ENCODE measurements around the gene PRRX2. TPM values are rescaled to one million over a fixed set of nuclear protein-coding genes. Genes with fewer than 3 reads are reported as not detected.

Gene PRRX2
- polyA plus RNA-seq, 3 donors, result 0.85 to 1.00 (median 0.92) TPM

DNA sequence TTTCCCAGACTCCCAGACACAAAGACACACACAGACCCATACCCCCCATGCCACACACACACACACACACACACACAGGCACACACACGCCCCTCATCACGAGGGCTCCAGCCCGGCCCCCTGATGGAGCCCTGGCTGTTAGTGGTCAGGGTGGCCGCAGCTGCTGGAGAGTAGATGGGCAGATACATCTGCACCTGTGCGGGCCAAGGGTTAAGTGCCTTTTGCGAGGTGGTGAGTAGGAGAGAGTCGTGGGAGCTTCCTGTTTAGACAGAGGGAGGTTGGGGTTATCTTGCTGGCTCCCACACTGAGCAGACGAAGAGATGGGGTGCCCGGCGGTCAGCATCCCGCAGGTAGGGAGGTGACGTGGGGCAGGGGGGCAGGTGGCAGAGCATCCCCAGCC, 8.2 kb downstream of the PRRX2 start:
- no peak for DNase-seq (ENCODE audit: low read depth in 3 of 3, low spot score in 2 of 3)

DNA sequence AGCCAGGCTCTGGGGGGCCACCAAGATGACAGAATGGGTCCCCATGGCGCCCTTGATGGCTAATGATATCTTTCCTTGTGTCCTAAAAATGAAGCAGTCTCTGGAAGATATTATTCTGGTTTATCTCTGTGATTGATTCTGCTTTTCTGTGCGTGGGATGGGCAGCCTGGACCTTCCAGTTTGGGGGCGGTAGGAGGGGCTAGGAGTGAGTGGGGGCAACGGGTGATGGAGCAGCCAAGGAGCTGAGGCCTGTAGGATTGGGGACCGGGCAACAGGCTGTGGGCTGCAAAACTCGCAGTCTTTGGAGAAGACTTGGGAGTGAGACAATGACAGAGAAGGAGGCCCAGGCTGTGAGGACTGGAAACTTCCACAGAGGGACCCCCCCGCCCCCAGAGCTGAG, 8.8 kb downstream of the PRRX2 start:
- no peak for DNase-seq (ENCODE audit: low read depth in 3 of 3, low spot score in 2 of 3)

GRCh38 chr9:129675620-129676019, 10.2 kb downstream of the PRRX2 start:
- DNase-seq (ENCODE audit: low read depth in 3 of 3, low spot score in 2 of 3), result no peak

- DNase-seq (ENCODE audit: low read depth in 3 of 3, low spot score in 2 of 3), result no peak
Observed at GRCh38 chr9:129676287-129676686, 10.8 kb downstream of the PRRX2 start.

- DNase-seq (ENCODE audit: low read depth in 3 of 3, low spot score in 2 of 3), result no peak
Observed at GRCh38 chr9:129676975-129677374, 11.5 kb downstream of the PRRX2 start.

- no peak for DNase-seq (ENCODE audit: low read depth in 3 of 3, low spot score in 2 of 3)
Observed at GRCh38 chr9:129677456-129677855, 12.0 kb downstream of the PRRX2 start.

DNA sequence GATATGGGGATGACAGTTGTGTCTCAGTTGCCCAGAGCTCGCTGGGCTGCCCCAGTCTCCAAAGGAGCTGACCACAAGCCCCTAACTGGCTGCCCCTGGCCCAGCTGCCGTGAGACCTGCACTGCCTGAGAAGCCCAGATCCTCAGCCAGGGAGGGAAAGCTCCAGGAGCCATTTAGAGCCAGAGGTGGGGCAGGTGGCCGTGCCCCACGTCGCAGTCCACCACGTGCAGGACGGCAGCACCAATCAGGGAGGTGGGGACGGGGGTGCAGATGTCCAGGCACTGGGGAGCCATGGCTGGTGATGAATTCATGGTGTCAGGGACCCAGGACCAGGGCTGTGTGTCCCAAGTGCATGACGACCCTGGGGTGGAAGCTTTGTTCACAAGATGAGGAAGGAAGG, 13.4 kb downstream of the PRRX2 start:
- no peak for DNase-seq (ENCODE audit: low read depth in 3 of 3, low spot score in 2 of 3)

GRCh38 chr9:129679537-129679936, 14.1 kb downstream of the PRRX2 start:
- no peak for DNase-seq (ENCODE audit: low read depth in 3 of 3, low spot score in 2 of 3)

DNA sequence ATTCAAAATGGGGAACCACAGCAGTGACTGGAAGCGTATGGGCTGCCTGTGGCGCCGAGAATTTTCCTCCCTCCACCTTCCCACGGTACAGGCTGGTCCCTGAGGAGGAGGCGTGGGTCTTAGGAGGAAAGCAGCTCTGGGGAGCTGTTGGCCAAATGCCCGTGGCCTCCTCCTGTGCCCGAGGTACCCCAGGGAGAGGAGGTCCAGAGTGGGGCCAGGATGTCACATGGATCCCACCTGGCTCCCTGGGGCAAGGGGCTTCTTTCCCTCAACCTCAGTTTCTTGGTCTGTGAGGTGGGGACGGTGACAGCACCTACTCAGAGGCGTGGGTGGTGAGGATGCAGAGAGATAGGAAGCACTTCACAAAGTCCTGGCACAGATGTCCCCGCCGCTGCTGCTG, 16.5 kb downstream of the PRRX2 start:
- DNase-seq (ENCODE audit: low read depth in 3 of 3, low spot score in 2 of 3), result no peak

- DNase-seq (ENCODE audit: low read depth in 3 of 3, low spot score in 2 of 3), result no peak
Observed at GRCh38 chr9:129682381-129682780, 16.9 kb downstream of the PRRX2 start.

DNA sequence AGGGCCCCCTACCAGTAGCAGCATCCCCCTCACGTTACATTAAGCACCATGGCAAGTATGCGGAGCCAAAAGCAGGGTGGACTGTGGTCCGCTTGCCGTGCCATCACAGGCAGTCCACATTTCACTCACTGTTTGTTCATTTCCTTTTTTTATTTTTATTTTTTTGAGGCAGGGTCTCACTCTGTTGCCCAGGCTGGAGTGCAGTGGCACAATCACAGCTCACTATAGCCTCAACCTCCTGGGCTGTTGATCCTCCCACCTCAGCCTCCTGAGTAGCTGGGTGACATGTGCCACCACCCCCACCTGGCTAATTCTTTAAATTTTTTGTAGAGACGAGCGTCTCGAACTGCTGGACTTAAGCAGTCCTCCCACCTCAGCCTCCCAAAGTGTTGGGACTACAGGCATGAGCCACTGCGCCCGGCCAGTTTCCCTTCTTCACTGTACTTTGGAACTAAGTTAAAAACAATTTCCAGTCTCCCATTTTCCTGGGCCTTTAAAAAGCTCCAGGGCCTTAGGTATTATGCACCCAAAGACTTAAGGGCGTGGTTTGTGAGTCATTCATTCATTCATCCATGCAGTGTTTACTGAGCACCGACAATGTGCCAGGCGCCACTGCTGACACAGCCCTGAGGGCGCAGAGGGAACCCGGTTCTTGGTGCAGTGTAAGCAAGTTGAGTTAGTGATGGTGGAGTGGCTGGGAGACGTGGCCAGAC, 19.9 kb downstream of the PRRX2 start:
- no peak for DNase-seq (ENCODE audit: low read depth in 3 of 3, low spot score in 2 of 3)

DNA sequence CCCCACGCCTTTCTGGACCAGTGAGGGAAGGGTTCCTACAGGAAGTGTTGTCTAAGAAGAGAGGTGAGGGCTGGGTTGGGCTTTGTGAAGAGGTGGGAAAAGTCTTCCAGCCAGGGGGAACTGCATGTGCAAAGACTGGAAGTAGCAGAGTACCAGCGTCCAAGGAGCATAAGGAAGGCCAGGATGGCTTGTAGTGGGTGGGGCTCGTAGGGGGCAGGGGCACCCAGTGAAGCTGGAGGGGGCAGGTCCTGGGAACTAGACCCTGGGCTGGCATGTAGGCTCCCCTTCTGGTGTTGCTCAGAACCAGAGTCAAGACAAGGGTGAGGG, 20.4 kb downstream of the PRRX2 start:
- no peak for DNase-seq (ENCODE audit: low read depth in 3 of 3, low spot score in 2 of 3)

DNA sequence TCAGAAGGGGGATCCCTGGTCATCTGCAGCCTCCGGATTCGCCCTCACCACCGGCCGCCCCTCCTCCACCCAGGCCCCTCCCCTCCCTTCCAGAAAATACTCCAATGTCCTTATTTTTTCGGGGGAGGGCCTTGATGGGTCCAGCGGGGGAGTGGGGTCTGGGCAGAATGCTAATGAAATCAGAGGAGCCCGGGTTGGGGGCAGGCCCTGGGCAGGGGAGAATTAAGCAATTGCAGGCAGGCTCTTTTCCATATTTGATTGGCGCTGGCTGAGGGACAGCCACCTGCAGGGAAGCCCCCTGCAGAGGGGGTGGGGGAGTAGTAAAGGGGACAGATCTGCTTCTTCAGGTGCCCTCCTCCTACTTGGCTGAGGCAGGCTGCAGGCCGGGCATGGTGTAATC, 21.3 kb downstream of the PRRX2 start:
- DNase-seq (ENCODE audit: low read depth in 3 of 3, low spot score in 2 of 3), result no peak

DNA sequence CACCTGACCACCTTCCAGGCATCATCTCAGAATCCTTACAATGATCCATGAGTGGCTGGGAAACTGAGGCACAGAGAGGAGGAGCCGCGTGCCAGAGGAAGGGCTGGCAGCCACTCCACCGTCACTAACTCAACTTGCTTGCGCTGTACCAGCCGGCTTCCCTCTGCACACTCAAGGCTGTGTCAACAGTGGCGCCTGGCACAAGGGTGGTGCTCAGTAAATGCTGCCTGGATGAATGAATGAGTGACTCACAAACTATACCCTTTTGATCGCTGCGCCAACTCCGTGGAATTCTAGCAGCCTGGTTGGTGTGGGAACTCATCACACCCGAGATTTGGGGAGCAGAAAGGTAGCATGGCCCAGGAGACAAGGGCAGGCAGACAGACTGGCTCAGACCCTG, 21.9 kb downstream of the PRRX2 start:
- DNase-seq (ENCODE audit: low read depth in 3 of 3, low spot score in 2 of 3), result no peak

DNA sequence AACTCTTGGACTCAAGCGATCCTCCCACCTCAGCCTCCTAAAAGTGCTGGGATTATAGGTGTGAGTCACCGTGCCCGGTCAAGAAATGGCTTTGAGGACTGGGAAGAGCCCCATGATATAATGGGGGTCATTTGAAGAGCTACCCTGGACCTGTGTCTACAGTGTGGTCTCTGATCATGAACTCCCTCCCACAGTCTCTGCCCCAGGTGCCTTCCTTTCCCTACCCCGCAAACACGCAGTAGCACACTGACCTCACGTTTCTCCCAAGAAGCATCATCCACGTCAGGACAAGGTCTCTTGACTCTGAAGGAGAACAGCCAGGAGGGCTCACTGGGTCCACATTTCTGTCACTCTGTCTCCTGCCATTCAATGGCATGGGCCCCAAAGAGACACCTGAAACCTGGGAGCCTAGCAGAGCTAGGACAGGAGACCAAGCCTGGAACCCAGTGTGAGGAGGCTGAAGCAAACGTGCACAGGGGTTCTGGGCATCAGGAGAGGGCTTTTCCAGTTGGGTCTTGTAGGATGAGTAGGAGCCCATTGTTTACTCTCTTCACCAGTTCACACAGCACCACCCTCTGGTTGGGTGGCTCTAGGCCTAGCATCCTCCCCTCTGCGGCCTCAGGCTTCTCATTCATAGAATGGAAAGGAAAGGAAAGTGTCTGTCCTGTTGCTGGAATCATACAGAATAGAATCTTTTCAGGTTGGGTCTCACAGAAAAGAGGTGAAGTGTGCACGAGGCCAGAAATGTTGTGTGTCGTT, 23.0 kb downstream of the PRRX2 start:
- DNase-seq (ENCODE audit: low read depth in 3 of 3, low spot score in 2 of 3), result no peak

- DNase-seq (ENCODE audit: low read depth in 3 of 3, low spot score in 2 of 3), result no peak
Observed at GRCh38 chr9:129692534-129692933, 27.1 kb downstream of the PRRX2 start.

GRCh38 chr9:129693741-129694140, 28.3 kb downstream of the PRRX2 start:
- DNase-seq (ENCODE audit: low read depth in 3 of 3, low spot score in 2 of 3), result no peak

DNA sequence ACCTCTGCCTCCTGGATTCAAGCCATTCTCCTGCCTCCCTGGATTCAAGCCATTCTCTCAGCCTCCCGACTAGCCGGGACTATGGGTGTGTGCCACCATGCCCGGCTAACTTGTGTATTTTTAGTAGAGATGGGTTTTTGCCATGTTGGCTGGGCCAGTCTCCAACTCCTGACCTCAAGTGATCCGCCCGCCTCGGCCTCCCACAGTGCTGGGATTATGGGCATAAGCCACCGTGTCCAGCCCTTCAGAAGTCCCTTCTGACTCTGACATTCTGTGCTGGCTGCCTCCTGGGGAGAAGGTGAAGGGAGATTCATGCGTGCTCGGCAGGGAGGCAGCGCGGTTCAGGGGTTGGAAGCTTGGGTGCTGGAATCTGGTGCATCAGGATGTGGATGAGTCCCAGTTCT, 28.8 kb downstream of the PRRX2 start:
- no peak for DNase-seq (ENCODE audit: low read depth in 3 of 3, low spot score in 2 of 3)

DNA sequence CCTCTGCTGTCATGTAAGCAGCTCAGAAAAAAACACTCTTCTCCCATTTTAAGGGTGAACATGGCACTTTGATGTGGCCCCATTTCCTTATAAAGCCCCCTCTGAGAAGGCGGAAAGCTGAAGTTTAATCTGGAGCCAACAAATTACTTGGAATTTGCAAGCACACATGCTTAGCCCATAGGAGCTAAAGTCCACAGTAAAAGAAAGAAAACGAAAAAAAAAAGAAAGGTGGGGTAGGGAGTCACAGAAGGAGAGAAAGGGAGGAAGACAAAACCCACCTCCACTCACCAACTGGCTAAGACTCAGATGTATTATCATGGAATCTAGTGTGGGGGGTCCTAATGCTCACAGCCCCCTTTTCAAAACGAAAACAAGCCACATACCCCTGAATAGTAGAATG, 30.4 kb downstream of the PRRX2 start:
- no peak for DNase-seq (ENCODE audit: low read depth in 3 of 3, low spot score in 2 of 3)

GRCh38 chr9:129696944-129697655, 31.7 kb downstream of the PRRX2 start:
- DNase-seq (ENCODE audit: low read depth in 3 of 3, low spot score in 2 of 3), result no peak

DNA sequence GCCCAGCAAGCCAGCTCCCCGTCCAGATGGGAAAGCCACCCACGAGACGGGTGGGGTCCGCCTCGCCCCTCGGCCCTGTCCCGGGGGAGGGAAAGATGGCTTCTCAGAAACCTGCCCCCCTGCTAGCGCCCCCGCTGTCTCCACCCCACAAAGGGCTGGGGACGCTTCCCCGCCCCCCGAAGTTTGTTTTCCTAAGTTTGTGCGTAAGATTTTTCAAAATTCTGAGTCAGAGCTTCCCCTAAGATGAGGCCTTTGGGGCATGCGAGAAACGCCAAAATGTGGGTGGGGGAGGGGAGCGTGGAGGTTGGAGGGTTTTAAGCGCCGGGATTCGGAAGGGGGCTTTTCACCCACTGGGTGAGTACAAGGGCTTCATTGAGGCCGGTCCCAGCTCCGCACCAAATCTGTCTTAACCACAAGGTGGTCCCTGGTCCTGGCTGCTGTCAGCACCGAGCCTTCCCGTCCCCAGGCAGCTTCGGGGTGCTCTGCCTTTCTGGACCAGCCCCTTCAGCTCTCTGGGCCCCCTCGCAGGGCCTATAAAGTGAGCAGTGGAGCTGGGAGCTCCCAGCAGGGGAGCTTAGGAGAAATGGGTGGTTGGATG, 32.3 kb downstream of the PRRX2 start:
- no peak for DNase-seq (ENCODE audit: low read depth in 3 of 3, low spot score in 2 of 3)
